NCI-H1417 treated with DMSO at 0.1 percent for 48 hours (cell line): ENCODE results near the gene TULP4.
"Not testable (repeated sequence)": the region's sequence is repeated elsewhere in the genome, so short reads cannot be mapped to it uniquely, and the experiment has no call there.

Experiments used
- DNase-seq: peaks from one replicate; lab custom pipeline; 2025; lab: John Stamatoyannopoulos, UW

TULP4 gene

GRCh38 chr6:158468666-158469065 is 156.4 kb downstream of the TULP4 start:
- DNase-seq: peak; percentile 55

GRCh38 chr6:158470023-158470422 is 157.8 kb downstream of the TULP4 start:
- DNase-seq: not testable (repeated sequence)

- DNase-seq: no peak
These were observed 159.1 kb downstream of the TULP4 start for GRCh38 chr6:158471339-158471738.

- no peak for DNase-seq
These were observed 160.2 kb downstream of the TULP4 start for GRCh38 chr6:158472447-158472846.

DNA sequence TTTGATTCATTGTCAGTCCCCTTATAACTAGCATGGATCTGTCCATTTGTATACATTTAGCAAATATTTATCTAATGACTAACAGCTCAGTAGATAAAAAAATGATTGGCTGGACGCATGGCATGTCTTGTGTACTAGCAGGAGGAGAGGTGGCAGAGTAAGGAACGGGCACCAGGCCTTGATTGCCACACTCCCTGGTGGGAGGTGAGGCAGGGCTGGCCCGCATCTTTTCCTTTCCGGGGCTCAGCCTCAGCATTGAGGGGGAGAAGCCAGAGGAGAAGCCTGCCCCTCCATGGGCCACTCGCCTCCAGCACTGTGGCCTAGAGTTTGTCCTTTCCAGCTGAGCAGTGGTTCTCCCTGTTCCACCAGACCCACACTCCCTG is 162.7 kb downstream of the TULP4 start:
- peak; percentile 86 for DNase-seq

DNA sequence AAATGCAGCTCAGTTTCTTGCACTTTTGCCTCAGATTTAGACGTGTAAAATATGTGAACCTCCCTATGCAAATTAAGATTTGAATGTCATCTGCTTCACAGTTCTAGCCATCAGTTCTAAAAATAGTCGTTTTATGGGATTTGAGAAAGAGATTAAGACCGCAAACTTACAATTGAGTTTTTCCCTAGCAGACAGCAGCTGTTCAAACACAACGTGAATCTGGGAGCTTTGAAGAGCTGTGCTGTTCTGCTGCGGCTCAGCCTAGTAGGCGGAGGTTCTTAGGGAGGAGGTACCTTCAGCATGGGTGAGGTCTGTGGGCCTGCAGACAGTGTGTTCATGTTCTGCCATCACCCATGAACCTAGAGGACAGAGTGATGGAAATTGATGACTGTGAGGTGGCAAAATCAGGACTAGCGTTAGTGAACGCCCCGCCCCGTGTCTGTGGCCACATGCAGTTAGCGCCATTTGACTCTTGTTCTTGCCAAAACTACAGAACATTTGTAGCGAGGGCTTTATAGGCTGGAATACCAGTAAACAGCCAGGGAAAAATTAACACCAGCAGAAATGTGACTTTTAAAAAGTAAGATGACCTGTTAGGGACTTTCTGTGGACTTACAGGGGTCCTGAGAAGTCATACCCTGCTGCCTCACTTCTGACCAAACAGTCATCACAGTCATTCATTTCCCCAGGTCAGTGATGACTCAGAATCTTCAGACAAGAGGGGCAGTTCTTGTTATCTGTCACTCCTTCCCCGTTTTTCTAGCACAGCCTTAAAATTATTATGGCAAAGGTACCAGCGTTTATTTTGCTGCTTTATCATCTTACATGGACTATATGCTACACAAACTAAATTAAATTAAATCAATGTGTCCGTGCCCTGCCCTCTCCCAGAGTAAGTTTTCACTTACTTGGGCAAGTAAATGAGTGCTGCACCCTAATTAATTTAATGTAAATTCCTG is 163.4 kb downstream of the TULP4 start:
- DNase-seq: peak; percentile 93

DNA sequence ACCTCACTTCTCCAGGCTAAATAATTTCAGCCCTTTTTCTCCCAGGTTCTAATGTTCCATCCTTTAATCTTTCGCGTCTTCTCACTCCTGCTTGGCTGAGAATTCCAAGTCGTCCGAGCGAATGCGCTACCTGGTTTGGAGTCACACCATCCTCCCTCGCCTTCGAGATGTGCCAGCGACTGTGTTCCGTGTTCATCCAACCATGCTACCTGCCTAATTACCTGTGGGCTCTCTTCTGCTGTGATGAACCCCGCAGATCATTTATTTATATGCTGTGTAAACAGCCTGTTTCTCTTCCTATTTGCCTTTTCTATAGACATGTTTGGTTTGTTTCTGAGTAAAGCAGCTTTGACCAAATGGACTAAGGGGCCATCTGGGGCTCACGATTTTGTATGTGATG is 164.1 kb downstream of the TULP4 start:
- peak; percentile 79 for DNase-seq

DNA sequence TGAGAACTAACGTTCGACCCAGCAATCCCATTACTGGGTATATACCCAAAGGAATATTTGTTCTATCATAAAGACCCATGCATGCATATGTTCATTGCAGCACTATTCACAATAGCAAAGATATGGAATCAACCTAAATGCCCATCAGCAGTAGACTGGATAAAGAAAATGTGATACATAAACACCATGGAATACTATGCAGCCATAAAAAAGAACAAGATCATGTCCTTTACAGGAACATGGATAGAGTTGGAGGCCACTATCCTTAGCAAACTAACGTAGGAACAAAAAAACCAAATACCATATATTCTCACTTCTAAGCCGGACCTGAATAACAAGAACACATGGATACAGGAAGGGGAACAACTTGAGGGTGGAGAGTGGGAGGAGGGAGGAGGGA is 165.5 kb downstream of the TULP4 start:
- DNase-seq: not testable (repeated sequence)

DNA sequence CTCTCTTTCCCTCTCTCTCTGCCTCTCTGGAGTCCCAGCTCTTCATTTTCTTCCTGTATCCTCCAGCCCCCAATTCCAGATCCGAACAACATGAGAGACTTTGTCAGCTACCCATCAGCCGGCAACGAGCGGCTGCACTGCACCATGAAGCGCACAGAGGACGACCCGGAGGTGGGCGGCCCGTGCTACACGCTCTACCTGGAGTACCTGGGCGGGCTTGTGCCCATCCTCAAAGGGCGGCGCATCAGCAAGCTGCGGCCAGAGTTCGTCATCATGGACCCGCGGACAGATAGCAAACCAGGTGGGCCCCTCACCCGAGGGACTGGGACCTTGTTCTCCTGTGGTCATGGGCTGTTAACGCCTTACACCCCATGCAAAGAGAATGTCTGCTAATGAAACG is 168.7 kb downstream of the TULP4 start:
- DNase-seq: no peak

GRCh38 chr6:158481690-158482473 is 169.6 kb downstream of the TULP4 start:
- DNase-seq: no peak

DNA sequence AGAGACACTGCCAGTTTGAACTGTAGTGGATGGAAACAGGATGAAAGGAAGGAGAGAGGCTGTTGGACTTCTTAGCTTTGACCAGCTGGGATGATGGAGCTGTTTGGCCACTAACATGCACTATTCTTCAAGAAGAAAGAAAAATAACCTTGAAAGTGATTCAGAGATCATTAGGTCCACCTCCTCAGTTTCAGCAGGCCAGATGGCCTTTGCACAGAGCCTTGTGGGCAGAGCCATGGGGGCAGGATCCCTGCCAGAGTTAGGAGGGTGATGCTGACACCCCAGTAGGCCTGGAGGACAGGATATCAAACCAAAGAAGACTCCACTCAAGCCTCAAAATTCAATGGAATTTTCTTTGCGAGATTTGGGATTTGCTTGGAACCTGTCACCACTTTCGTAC is 173.2 kb downstream of the TULP4 start:
- DNase-seq: no peak

DNA sequence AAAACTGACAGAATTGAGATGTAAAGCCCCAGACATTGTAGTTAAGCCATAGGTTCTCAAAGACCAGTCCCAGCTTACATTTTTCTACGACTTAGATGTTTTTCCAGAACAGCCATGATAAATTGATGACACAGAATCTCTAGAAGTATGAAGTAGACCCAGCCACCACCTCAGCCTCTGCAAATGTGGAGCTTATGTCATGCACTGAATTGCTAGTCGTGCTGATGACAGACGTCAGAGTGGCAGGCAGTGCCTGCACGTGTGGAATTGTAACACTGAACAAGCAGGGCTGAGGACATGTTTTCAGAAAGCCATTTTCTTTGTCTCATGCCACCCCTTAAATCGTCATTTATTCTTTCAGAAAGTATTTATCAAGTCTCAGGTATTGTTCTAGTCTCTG is 175.2 kb downstream of the TULP4 start:
- no peak for DNase-seq

GRCh38 chr6:158488065-158488464 is 175.8 kb downstream of the TULP4 start:
- DNase-seq: no peak

DNA sequence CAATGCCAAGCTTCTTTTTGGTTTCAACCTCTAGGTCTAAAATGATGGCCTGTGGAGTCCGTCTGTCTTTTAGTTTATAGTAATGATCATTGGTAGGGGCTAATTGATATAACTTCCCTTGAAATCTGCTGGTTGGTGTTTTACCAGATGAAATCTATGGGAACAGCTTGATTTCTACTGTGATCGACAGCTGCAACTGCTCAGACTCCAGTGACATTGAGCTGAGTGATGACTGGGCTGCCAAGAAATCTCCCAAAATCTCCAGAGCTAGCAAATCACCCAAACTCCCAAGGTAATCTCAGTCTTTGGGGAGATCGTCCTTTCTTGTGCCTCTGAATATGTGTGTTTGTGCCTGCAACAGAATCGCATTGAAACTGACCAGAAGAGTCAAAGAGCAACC is 177.2 kb downstream of the TULP4 start:
- DNase-seq: no peak

DNA sequence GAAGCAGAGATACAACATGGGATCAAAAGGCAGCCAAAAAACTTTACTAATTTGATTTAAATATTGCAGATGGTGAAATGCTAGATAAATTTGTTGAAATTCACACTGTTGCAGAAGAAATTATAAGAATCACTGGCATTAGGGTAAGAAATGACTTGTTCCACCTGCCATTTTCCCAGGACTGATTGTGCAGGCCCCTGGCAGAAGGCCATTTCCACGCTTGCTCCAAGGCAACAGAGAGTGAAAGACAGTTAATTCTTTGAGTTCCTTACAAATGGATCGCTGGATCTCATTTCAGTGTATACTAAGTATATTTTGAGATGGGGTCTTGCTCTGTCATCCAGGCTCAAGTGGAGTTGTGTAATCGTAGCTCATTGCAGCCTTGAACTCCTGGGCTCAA is 180.6 kb downstream of the TULP4 start:
- DNase-seq: no peak

DNA sequence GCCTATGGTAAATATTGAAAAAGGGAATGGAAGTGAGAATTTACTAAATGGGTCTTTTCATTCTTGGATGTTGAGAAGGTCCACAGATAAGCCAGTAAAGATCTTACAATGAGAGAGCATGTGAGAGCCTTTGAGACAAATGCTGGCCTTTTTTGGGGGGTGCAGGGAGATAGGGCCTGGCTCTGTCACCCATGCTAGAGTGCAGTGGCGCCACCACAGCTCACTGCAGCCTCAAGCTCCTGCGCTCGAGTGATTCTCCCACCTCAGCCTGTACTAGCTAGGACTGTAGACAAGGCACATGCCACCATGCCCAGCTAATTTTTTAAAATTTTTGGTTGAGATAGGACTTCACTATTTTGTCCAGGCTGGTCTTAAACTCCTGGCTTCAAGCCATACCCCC is 184.4 kb downstream of the TULP4 start:
- DNase-seq: no peak

- DNase-seq: no peak
These were observed 185.4 kb downstream of the TULP4 start for GRCh38 chr6:158497620-158498019.

- no peak for DNase-seq
These were observed 186.1 kb downstream of the TULP4 start for GRCh38 chr6:158498362-158498761.

GRCh38 chr6:158499601-158500000 is 187.3 kb downstream of the TULP4 start:
- no peak for DNase-seq

DNA sequence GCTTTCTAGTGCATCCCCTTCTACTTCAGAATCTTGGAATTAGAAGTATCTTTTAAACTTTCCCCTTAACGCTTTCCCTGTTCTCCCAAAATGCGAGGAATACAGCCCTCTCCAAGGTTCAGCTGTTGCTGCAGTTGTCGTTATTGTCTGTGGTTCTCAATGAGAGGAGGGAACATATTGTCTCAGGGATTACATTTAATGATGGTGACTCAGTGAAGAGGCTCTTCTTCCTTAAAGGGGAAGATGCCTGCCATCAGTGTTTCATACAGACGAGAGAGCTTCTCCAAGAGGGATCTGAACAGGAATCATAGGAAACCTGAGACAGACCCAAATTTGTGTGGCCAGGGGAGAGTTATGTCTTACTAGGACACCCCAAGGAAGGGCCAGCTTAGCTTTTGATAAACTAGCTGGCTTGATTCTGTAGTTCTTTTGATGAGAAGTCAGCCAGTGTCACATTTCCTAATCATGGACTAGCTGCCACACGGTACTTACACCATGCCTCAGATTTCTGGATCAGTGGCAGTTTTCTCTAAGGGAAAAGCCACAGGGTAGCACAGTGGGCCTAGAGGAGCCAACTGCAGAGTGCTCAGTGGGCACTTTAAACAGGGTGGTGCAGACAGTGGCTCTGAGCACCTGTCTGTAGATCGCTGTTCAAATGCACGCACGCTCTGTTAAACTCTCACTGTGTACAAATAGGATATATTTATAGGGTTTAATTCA is 187.9 kb downstream of the TULP4 start:
- DNase-seq: no peak

- DNase-seq: no peak
These were observed 189.3 kb downstream of the TULP4 start for GRCh38 chr6:158501360-158502262.
